RPMI7951 (cell line): ENCODE data around the gene MARCHF6. TPM values are rescaled to one million over a fixed set of nuclear protein-coding genes. Genes with fewer than 3 reads are reported as not detected.
"Not testable (repeated sequence)": the region's sequence is repeated elsewhere in the genome, so short reads cannot be mapped to it uniquely, and the experiment has no call there.

Experiments
- DNase-seq: peaks from one replicate; pipeline ENCODE4 v3.0.0-alpha.2; 2012; ENCODE audit warnings: low read depth
- total RNA-seq: library from RNA; depleted of rRNA; stranded (reverse); fragments of >200 nt; shearing (Covaris generic); gene quantifications from 2 replicates; pipeline ENCODE4 v1.2.3, GENCODE V29; 2014; rRNA removed

Gene MARCHF6
- total RNA-seq, 1 experiment from 2014 or later, result 22.3 TPM

- DNase-seq, result no peak
Observed at GRCh38 chr5:10376544-10376943, 23.0 kb downstream of the MARCHF6 start.

GRCh38 chr5:10377081-10377480, 23.6 kb downstream of the MARCHF6 start:
- no peak for DNase-seq

GRCh38 chr5:10381803-10382202, 28.3 kb downstream of the MARCHF6 start:
- DNase-seq, result no peak

GRCh38 chr5:10384483-10384882, 31.0 kb downstream of the MARCHF6 start:
- no peak for DNase-seq

GRCh38 chr5:10387690-10388089, 34.2 kb downstream of the MARCHF6 start:
- DNase-seq, result peak; percentile 29

- DNase-seq, result no peak
Observed at GRCh38 chr5:10391130-10391529, 37.6 kb downstream of the MARCHF6 start.

GRCh38 chr5:10392567-10393328, 39.3 kb downstream of the MARCHF6 start:
- not testable (repeated sequence) for DNase-seq

GRCh38 chr5:10393491-10393890, 40.0 kb downstream of the MARCHF6 start:
- DNase-seq, result no peak

GRCh38 chr5:10396552-10396951, 43.1 kb downstream of the MARCHF6 start:
- DNase-seq, result no peak

GRCh38 chr5:10399839-10400238, 46.3 kb downstream of the MARCHF6 start:
- DNase-seq, result no peak

- no peak for DNase-seq
Observed at GRCh38 chr5:10400411-10400810, 46.9 kb downstream of the MARCHF6 start.

- no peak for DNase-seq
Observed at GRCh38 chr5:10400831-10401230, 47.3 kb downstream of the MARCHF6 start.

- no peak for DNase-seq
Observed at GRCh38 chr5:10401498-10401897, 48.0 kb downstream of the MARCHF6 start.

Other genes starting within 250 kb of the MARCHF6 start
- 26.3 and 29.6 TPM in 2 replicates for gene ATPSCKMT, start 103.8 kb upstream of the MARCHF6 start, total RNA-seq
- gene CCT5, start 103.4 kb upstream of the MARCHF6 start, total RNA-seq, result 555 and 627 TPM in 2 replicates
- gene CMBL, start 45.8 kb upstream of the MARCHF6 start, total RNA-seq, result 4.0 and 4.1 TPM in 2 replicates
- 0.59 and 0.84 TPM in 2 replicates for gene ROPN1L, start 88.2 kb downstream of the MARCHF6 start, total RNA-seq
- gene ANKRD33B, start 210.4 kb downstream of the MARCHF6 start, total RNA-seq, result 0.36 and 0.59 TPM in 2 replicates